ENCODE data around the gene GADL1.

DNA sequence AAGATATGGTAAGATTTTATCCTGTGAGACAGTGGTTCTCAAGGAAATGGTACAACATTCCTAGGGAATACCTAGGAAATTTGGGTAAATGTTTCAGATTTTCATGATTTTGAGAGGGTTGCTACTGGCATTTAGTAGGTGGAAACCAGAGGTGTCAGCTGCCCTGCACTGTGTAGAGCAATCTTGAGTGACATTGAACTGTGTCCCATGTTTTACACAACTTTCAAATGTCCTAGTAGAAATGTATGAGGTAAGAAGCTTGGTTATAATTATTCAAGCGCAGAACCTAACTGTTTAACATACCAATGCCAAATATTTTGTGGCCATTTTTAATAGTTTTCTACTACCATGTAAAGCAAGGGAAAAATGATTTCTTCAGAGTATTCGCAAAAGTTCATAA is 120.4 kb downstream of the GADL1 start:
- TF ChIP-seq, protein P1, sequence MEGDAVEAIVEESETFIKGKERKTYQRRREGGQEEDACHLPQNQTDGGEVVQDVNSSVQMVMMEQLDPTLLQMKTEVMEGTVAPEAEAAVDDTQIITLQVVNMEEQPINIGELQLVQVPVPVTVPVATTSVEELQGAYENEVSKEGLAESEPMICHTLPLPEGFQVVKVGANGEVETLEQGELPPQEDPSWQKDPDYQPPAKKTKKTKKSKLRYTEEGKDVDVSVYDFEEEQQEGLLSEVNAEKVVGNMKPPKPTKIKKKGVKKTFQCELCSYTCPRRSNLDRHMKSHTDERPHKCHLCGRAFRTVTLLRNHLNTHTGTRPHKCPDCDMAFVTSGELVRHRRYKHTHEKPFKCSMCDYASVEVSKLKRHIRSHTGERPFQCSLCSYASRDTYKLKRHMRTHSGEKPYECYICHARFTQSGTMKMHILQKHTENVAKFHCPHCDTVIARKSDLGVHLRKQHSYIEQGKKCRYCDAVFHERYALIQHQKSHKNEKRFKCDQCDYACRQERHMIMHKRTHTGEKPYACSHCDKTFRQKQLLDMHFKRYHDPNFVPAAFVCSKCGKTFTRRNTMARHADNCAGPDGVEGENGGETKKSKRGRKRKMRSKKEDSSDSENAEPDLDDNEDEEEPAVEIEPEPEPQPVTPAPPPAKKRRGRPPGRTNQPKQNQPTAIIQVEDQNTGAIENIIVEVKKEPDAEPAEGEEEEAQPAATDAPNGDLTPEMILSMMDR (IDR thresholded peaks at IDR 0.05), result no peak
- TF ChIP-seq POLR2A (IDR thresholded peaks at IDR 0.05), result no peak
